Neural progenitor cell (in vitro differentiated cells): ENCODE results near the gene GBP5. TPM values are rescaled to one million over a fixed set of nuclear protein-coding genes. Genes with fewer than 3 reads are reported as not detected.
"Not testable (repeated sequence)": the region's sequence is repeated elsewhere in the genome, so short reads cannot be mapped to it uniquely, and the experiment has no call there.

ENCODE experiments used
- DNase-seq: peaks from one replicate; pipeline ENCODE4 v3.0.0-alpha.2; 2016; ENCODE audit warnings: low spot score
- H2AFZ ChIP-seq: fragments of 200-600 bp; sonication (generic); replicated peaks from 2 replicates; pipeline ENCODE4 v1.6.1; 2016; ENCODE audit warnings: antibody characterized with exemption
- H3F3A ChIP-seq: fragments of 200-600 bp; sonication (generic); 2 replicates; pipeline ENCODE4 v1.6.1; 2016; ENCODE audit warnings: antibody characterized with exemption, low read depth
- H3K27ac ChIP-seq: fragments of 200-600 bp; sonication (generic); 2 replicates; pipeline ENCODE4 v1.5.1; 2016; ENCODE audit warnings: mild to moderate bottlenecking
- H3K27me3 ChIP-seq: fragments of 200-600 bp; sonication (generic); 2 replicates; pipeline ENCODE4 v1.6.1; 2016; ENCODE audit warnings: mild to moderate bottlenecking, moderate library complexity
- H3K36me3 ChIP-seq: fragments of 200-600 bp; sonication (generic); 2 replicates; pipeline ENCODE4 v1.5.1; 2016
- H3K4me1 ChIP-seq: fragments of 200-600 bp; sonication (generic); 2 replicates; pipeline ENCODE4 v1.6.1; 2016; ENCODE audit warnings: mixed run types
- H3K4me2 ChIP-seq: fragments of 200-600 bp; sonication (generic); 2 replicates; pipeline ENCODE4 v1.6.1; 2016
- H3K4me3 ChIP-seq: fragments of 200-600 bp; sonication (generic); 2 replicates; pipeline ENCODE4 v1.5.1; 2016
- H3K79me2 ChIP-seq: fragments of 200-600 bp; sonication (generic); 2 replicates; pipeline ENCODE4 v1.6.1; 2016; ENCODE audit warnings: low read depth
- H3K9ac ChIP-seq: fragments of 200-600 bp; sonication (generic); 2 replicates; pipeline ENCODE4 v1.6.1; 2016
- H3K9me3 ChIP-seq: fragments of 200-600 bp; sonication (generic); 2 replicates; pipeline ENCODE4 v1.5.1; 2016; ENCODE audit warnings: low read depth
- H4K20me1 ChIP-seq: fragments of 200-600 bp; sonication (generic); 2 replicates; pipeline ENCODE4 v1.6.1; 2016; ENCODE audit warnings: low read depth
- H3K27ac Mint-ChIP-seq: 3 replicates; pipeline ENCODE4 v1.8.0; 2021; ENCODE audit warnings: mixed read lengths
- H3K27me3 Mint-ChIP-seq: 2 replicates; pipeline ENCODE4 v1.8.0; 2022; ENCODE audit warnings: low read depth, mild to moderate bottlenecking, inconsistent platforms, moderate library complexity, mixed read lengths; ENCODE audit not compliant: insufficient read depth
- H3K36me3 Mint-ChIP-seq: 3 replicates; pipeline ENCODE4 v1.8.0; 2021; ENCODE audit warnings: mixed read lengths
- H3K4me1 Mint-ChIP-seq: 3 replicates; pipeline ENCODE4 v1.8.0; 2021; ENCODE audit warnings: mixed read lengths
- H3K4me3 Mint-ChIP-seq: 3 replicates; pipeline ENCODE4 v1.8.0; 2021; ENCODE audit warnings: mild to moderate bottlenecking, moderate library complexity, mixed read lengths
- H3K9me3 Mint-ChIP-seq: 3 replicates; pipeline ENCODE4 v1.8.0; 2020; ENCODE audit warnings: mixed read lengths
- CTCF ChIP-seq: fragments of 200-600 bp; sonication (generic); IDR thresholded peaks from 2 replicates; pipeline ENCODE4 v1.5.1; 2017; ENCODE audit warnings: antibody characterized with exemption, mild to moderate bottlenecking
- EZH2 ChIP-seq: fragments of 200-600 bp; sonication (generic); IDR thresholded peaks from 2 replicates; pipeline ENCODE4 v1.6.1; 2017; ENCODE audit warnings: antibody characterized with exemption, mild to moderate bottlenecking, moderate library complexity
- EZH2phosphoT487 ChIP-seq: fragments of 200-600 bp; sonication (generic); IDR thresholded peaks from 2 replicates; pipeline ENCODE4 v1.6.1; 2017; ENCODE audit warnings: antibody characterized with exemption
- total RNA-seq: library from RNA; depleted of rRNA; stranded (reverse); fragments of >200 nt; gene quantifications from 2 replicates; pipeline ENCODE4 v1.2.3, GENCODE V29; 2015; ENCODE audit warnings: low replicate concordance

The GBP5 gene
- total RNA-seq, 1 donor from 2014 or later = not detected

- Histone ChIP-seq H3K9me3 (no peaks in the 10 kb centered on the region), H3K27ac (no peak overlapping the region), H3F3A (no peaks in the 10 kb centered on the region), H3K79me2 (no peaks in the 10 kb centered on the region), H3K36me3 (no peaks in the 10 kb centered on the region), H3K4me1 (peaks cover 12% of the 10 kb centered on the region), H3K27me3 (no peaks in the 10 kb centered on the region), H3K4me3 (no peak overlapping the region), H3K4me2 (no peak overlapping the region), H3K9ac (no peak overlapping the region), H2AFZ (no peak overlapping the region), H4K20me1 (no peaks in the 10 kb centered on the region)
- no peak overlapping the region for H3K4me3 Mint-ChIP-seq
- TF ChIP-seq EZH2 (no peak), EZH2phosphoT487 (no peak), CTCF (no peak)
- H3K4me1 Mint-ChIP-seq = peaks cover 15% of the 10 kb centered on the region
- no peaks in the 10 kb centered on the region for H3K9me3 Mint-ChIP-seq
- no peaks in the 10 kb centered on the region for H3K27me3 Mint-ChIP-seq
- H3K36me3 Mint-ChIP-seq = no peaks in the 10 kb centered on the region
- DNase-seq = no peak
- no peak overlapping the region for H3K27ac Mint-ChIP-seq
Measured at GRCh38 chr1:89259283-89259971, 13.2 kb downstream of the GBP5 start.

- TF ChIP-seq EZH2phosphoT487 = no peak
- TF ChIP-seq CTCF = no peak
- TF ChIP-seq EZH2 = no peak
- Histone ChIP-seq H3K4me2 (no peak overlapping the region), H3F3A (no peaks in the 10 kb centered on the region), H4K20me1 (no peaks in the 10 kb centered on the region), H3K4me3 (no peak overlapping the region), H3K27ac (no peak overlapping the region), H3K36me3 (no peaks in the 10 kb centered on the region), H3K4me1 (peaks cover 5% of the 10 kb centered on the region), H3K9ac (no peak overlapping the region), H3K79me2 (no peaks in the 10 kb centered on the region), H2AFZ (no peak overlapping the region), H3K9me3 (no peaks in the 10 kb centered on the region), H3K27me3 (no peaks in the 10 kb centered on the region)
- Mint-ChIP-seq H3K27ac (no peak overlapping the region), H3K36me3 (no peaks in the 10 kb centered on the region), H3K27me3 (no peaks in the 10 kb centered on the region), H3K9me3 (no peaks in the 10 kb centered on the region), H3K4me1 (peaks cover 9% of the 10 kb centered on the region), H3K4me3 (no peak overlapping the region)
- no peak for DNase-seq
Measured at GRCh38 chr1:89257041-89257440, 15.6 kb downstream of the GBP5 start.

- H3K36me3 ChIP-seq, H3K4me2 ChIP-seq, H3F3A ChIP-seq, H3K4me3 Mint-ChIP-seq, DNase-seq, H3K36me3 Mint-ChIP-seq, H3K9me3 Mint-ChIP-seq, H3K27me3 Mint-ChIP-seq, H3K4me1 ChIP-seq, H3K4me1 Mint-ChIP-seq, H2AFZ ChIP-seq, H3K4me3 ChIP-seq, H3K9me3 ChIP-seq, H3K27ac Mint-ChIP-seq, H3K27ac ChIP-seq, H3K27me3 ChIP-seq, H4K20me1 ChIP-seq, H3K79me2 ChIP-seq, H3K9ac ChIP-seq: not testable (repeated sequence)
Measured at GRCh38 chr1:89255581-89255980, 17.1 kb downstream of the GBP5 start.

- H3K4me2 ChIP-seq = no peak overlapping the region
- no peaks in the 10 kb centered on the region for H3K79me2 ChIP-seq
- Mint-ChIP-seq H3K4me1 (no peaks in the 10 kb centered on the region), H3K36me3 (no peaks in the 10 kb centered on the region), H3K9me3 (no peaks in the 10 kb centered on the region), H3K27me3 (no peaks in the 10 kb centered on the region), H3K4me3 (no peak overlapping the region), H3K27ac (no peak overlapping the region)
- no peak overlapping the region for H3K27ac ChIP-seq
- H4K20me1 ChIP-seq = no peaks in the 10 kb centered on the region
- H2AFZ ChIP-seq = no peak overlapping the region
- no peaks in the 10 kb centered on the region for H3K4me1 ChIP-seq
- H3K4me3 ChIP-seq = no peak overlapping the region
- TF ChIP-seq EZH2phosphoT487 = no peak
- TF ChIP-seq CTCF = no peak
- TF ChIP-seq EZH2 = no peak
- H3K36me3 ChIP-seq = no peaks in the 10 kb centered on the region
- H3K9ac ChIP-seq = no peak overlapping the region
- no peaks in the 10 kb centered on the region for H3F3A ChIP-seq
- no peaks in the 10 kb centered on the region for H3K27me3 ChIP-seq
- no peaks in the 10 kb centered on the region for H3K9me3 ChIP-seq
- DNase-seq = no peak
Measured at GRCh38 chr1:89254658-89255287, 17.9 kb downstream of the GBP5 start.
